Gastroesophageal sphincter (tissue), 4 donors: Measurements from ENCODE around the gene SNCAIP. TPM values are rescaled to one million over a fixed set of nuclear protein-coding genes. Genes with fewer than 3 reads are reported as not detected.

ENCODE experiments used
- ATAC-seq: fragments of 150-250 bp; one replicate; pipeline ENCODE4 v1.9.1; 2016; ENCODE audit warnings: mild to moderate bottlenecking, moderate library complexity
- H3K27ac ChIP-seq, 4 donors: fragments of 200-600 bp; sonication (generic) in 3 of 4; 1 replicate in 3 of 4; 2 replicates in 1 of 4; pipeline ENCODE4 v1.5.1; 2016 to 2019
- H3K27me3 ChIP-seq: fragments of 200-600 bp; sonication (generic); one replicate; pipeline ENCODE4 v1.5.1; 2019
- H3K36me3 ChIP-seq, 2 donors: fragments of 200-600 bp; sonication (generic); one replicate each; pipeline ENCODE4 v1.5.1; 2019; ENCODE audit warnings: control low read depth in 1 of 2
- H3K4me1 ChIP-seq, 3 donors: fragments of 200-600 bp; sonication (generic); 1 replicate in 2 of 3; 2 replicates in 1 of 3; pipeline ENCODE4 v1.5.1; 2016 to 2019; ENCODE audit warnings: control low read depth in 2 of 3
- H3K4me3 ChIP-seq, 2 donors: fragments of 200-600 bp; sonication (generic); one replicate each; pipeline ENCODE4 v1.5.1; 2019; ENCODE audit warnings: mild to moderate bottlenecking in 1 of 2, moderate library complexity in 1 of 2
- H3K9me3 ChIP-seq, 3 donors: fragments of 200-600 bp; sonication (generic); one replicate each; pipeline ENCODE4 v1.5.1; 2017 to 2019; ENCODE audit warnings: control low read depth in 2 of 3
- CTCF ChIP-seq, 4 experiments: fragments of 200-600 bp in 2 of 4; fragments of 450-650 bp in 2 of 4; sonication (generic) in 1 of 4; IDR thresholded peaks; one replicate each; pipeline ENCODE4 v1.5.1; 2017 to 2019; ENCODE audit warnings: antibody characterized with exemption in 4 of 4, mild to moderate bottlenecking in 2 of 4, moderate library complexity in 2 of 4
- EP300 ChIP-seq: sonication (generic); formaldehyde crosslinking; IDR thresholded peaks from one replicate; pipeline ENCODE4 v1.6.1; 2017; ENCODE audit warnings: antibody characterized with exemption, mild to moderate bottlenecking
- POLR2A ChIP-seq, 2 donors: fragments of 450-650 bp; IDR thresholded peaks; one replicate each; pipeline ENCODE4 v1.6.1; 2017; ENCODE audit warnings: antibody characterized with exemption in 2 of 2, mild to moderate bottlenecking in 2 of 2, moderate library complexity in 1 of 2
- POLR2AphosphoS5 ChIP-seq: sonication (generic); formaldehyde crosslinking; IDR thresholded peaks from one replicate; pipeline ENCODE4 v1.6.1; 2017; ENCODE audit warnings: antibody characterized with exemption
- WGBS, 2 donors: methylation state at CpG; one replicate each; pipeline ENCODE4 v1.1.5; 2018; ENCODE audit warnings: low coverage in 1 of 2; 5-methylcytosine and 5-hydroxymethylcytosine counted together
- total RNA-seq, 4 donors: library from RNA; depleted of rRNA; stranded (reverse); fragments of >200 nt; gene quantifications; one replicate each; pipeline ENCODE4 v1.1.0, GENCODE V29; 2016

The SNCAIP gene
- total RNA-seq, 4 donors from 2014 or later: 1.1 to 2.9 (median 1.9) TPM

- WGBS, 2 donors: 72 to 87% methylated on average over 5 of the region's 5 CpGs
- TF ChIP-seq CTCF (IDR thresholded peaks at IDR 0.05): no peak
- no peak for TF ChIP-seq POLR2A (IDR thresholded peaks at IDR 0.05)
- TF ChIP-seq EP300: no peak
- no peak for TF ChIP-seq POLR2AphosphoS5
- ATAC-seq: no peak
Measured at GRCh38 chr5:122332599-122333555, 20.8 kb downstream of the SNCAIP start.

GRCh38 chr5:122333564-122333963 is 21.5 kb downstream of the SNCAIP start:
- H3K4me3 ChIP-seq: no peak overlapping the region
- peaks cover 0 to 9% (median 0%) of the 10 kb centered on the region in 3 donors for H3K4me1 ChIP-seq
- H3K27me3 ChIP-seq: no peaks in the 10 kb centered on the region
- no peak for ATAC-seq
- H3K27ac ChIP-seq: no peak overlapping the region
- no peaks in the 10 kb centered on the region for H3K36me3 ChIP-seq
- TF ChIP-seq EP300 (no peak), POLR2AphosphoS5 (no peak)
- 87 to 89% methylated on average over 4 of the region's 4 CpGs for WGBS, 2 donors
- H3K9me3 ChIP-seq: no peaks in the 10 kb centered on the region

More at GRCh38 chr5:122332599-122333555, 20.8 kb downstream of the SNCAIP start:
- Histone ChIP-seq H3K27ac (no peak overlapping the region), H3K9me3 (no peaks in the 10 kb centered on the region), H3K4me1 (peaks cover 0 to 9% (median 0%) of the 10 kb centered on the region in 3 donors), H3K4me3 (no peak overlapping the region), H3K27me3 (no peaks in the 10 kb centered on the region), H3K36me3 (no peaks in the 10 kb centered on the region)

GRCh38 chr5:122339591-122339990 is 27.6 kb downstream of the SNCAIP start:
- no peaks in the 10 kb centered on the region for H3K9me3 ChIP-seq
- H3K4me1 ChIP-seq: no peaks in the 10 kb centered on the region
- no peaks in the 10 kb centered on the region for H3K36me3 ChIP-seq
- ATAC-seq: no peak
- WGBS, 2 donors: 76 to 78% methylated on average over 5 of the region's 5 CpGs
- TF ChIP-seq POLR2A (IDR thresholded peaks at IDR 0.05) (no peak), CTCF (IDR thresholded peaks at IDR 0.05) (no peak), EP300 (no peak), POLR2AphosphoS5 (no peak)
- no peak overlapping the region for H3K4me3 ChIP-seq
- no peaks in the 10 kb centered on the region for H3K27me3 ChIP-seq
- no peak overlapping the region for H3K27ac ChIP-seq

- Histone ChIP-seq H3K27me3 (no peaks in the 10 kb centered on the region), H3K27ac (no peak overlapping the region), H3K36me3 (no peaks in the 10 kb centered on the region), H3K4me3 (no peak overlapping the region), H3K4me1 (no peaks in the 10 kb centered on the region), H3K9me3 (no peaks in the 10 kb centered on the region)
- no peak for ATAC-seq
- WGBS, 2 donors: 43 to 93% methylated on average over 2 to 3 of the region's 3 CpGs
- TF ChIP-seq POLR2AphosphoS5: no peak
- no peak for TF ChIP-seq POLR2A (IDR thresholded peaks at IDR 0.05)
- no peak for TF ChIP-seq EP300
- TF ChIP-seq CTCF (IDR thresholded peaks at IDR 0.05): no peak
Measured at GRCh38 chr5:122341087-122341486, 29.1 kb downstream of the SNCAIP start.

- WGBS, 2 donors: 67 to 81% methylated on average over 1 to 4 of the region's 4 CpGs
- Histone ChIP-seq H3K27ac (no peak overlapping the region), H3K27me3 (no peaks in the 10 kb centered on the region), H3K9me3 (no peaks in the 10 kb centered on the region), H3K4me1 (no peaks in the 10 kb centered on the region), H3K4me3 (no peak overlapping the region), H3K36me3 (no peaks in the 10 kb centered on the region)
- no peak for TF ChIP-seq CTCF (IDR thresholded peaks at IDR 0.05)
- TF ChIP-seq POLR2A (IDR thresholded peaks at IDR 0.05): no peak
- TF ChIP-seq EP300: no peak
- ATAC-seq: no peak
Measured at GRCh38 chr5:122342256-122342655, 30.2 kb downstream of the SNCAIP start.
